GM21528 (cell line): ENCODE data around the gene CCDC182.

Experiments
- ATAC-seq: cut with Tn5 transposase; IDR thresholded peaks from one replicate; pipeline ENCODE4 v1.9.1; 2021; ENCODE audit warnings: mild to moderate bottlenecking, moderate library complexity; ENCODE audit not compliant: unreplicated experiment, low FRiP score

The CCDC182 gene

GRCh38 chr17:57745242-57745641 is at the start of gene CCDC182:
Gene CCDC182 (minus strand): TSS chr17:57745299. CDS start chr17:57745272, 27 bp downstream.
- no peak for ATAC-seq

- no peak for ATAC-seq
These were observed 49.7 kb upstream of the CCDC182 start for GRCh38 chr17:57794841-57795240.

GRCh38 chr17:57788725-57789124 is 43.6 kb upstream of the CCDC182 start:
- no peak for ATAC-seq

GRCh38 chr17:57785022-57785421 is 39.9 kb upstream of the CCDC182 start:
- ATAC-seq: no peak

GRCh38 chr17:57784226-57784895 is 39.3 kb upstream of the CCDC182 start:
- ATAC-seq: no peak

- no peak for ATAC-seq
These were observed 38.2 kb upstream of the CCDC182 start for GRCh38 chr17:57783338-57783742.

- ATAC-seq: no peak
These were observed 37.7 kb upstream of the CCDC182 start for GRCh38 chr17:57782647-57783337.

GRCh38 chr17:57782062-57782490 is 37.0 kb upstream of the CCDC182 start:
- ATAC-seq: no peak

GRCh38 chr17:57781386-57782061 is 36.4 kb upstream of the CCDC182 start:
- no peak for ATAC-seq

- no peak for ATAC-seq
These were observed 34.6 kb upstream of the CCDC182 start for GRCh38 chr17:57779706-57780105.

GRCh38 chr17:57778306-57778705 is 33.2 kb upstream of the CCDC182 start:
- no peak for ATAC-seq

GRCh38 chr17:57776366-57776765 is 31.3 kb upstream of the CCDC182 start:
- ATAC-seq: no peak

- ATAC-seq: no peak
These were observed 29.8 kb upstream of the CCDC182 start for GRCh38 chr17:57774872-57775271.

- no peak for ATAC-seq
These were observed 28.5 kb upstream of the CCDC182 start for GRCh38 chr17:57773557-57773956.

- no peak for ATAC-seq
These were observed 27.7 kb upstream of the CCDC182 start for GRCh38 chr17:57772774-57773173.

- ATAC-seq: no peak
These were observed 22.5 kb upstream of the CCDC182 start for GRCh38 chr17:57767561-57767960.

GRCh38 chr17:57766318-57766943 is 21.3 kb upstream of the CCDC182 start:
- no peak for ATAC-seq

- no peak for ATAC-seq
These were observed 17.6 kb upstream of the CCDC182 start for GRCh38 chr17:57762452-57763395.

- ATAC-seq: no peak
These were observed 16.8 kb upstream of the CCDC182 start for GRCh38 chr17:57761887-57762286.

- ATAC-seq: no peak
These were observed 14.9 kb upstream of the CCDC182 start for GRCh38 chr17:57760046-57760445.
